LoVo (cell line): Measurements from ENCODE around the gene LRRC51.
"Not testable (repeated sequence)": the region's sequence is repeated elsewhere in the genome, so short reads cannot be mapped to it uniquely, and the experiment has no call there.

Source experiments
- DNase-seq: peaks from one replicate; pipeline ENCODE4 v3.0.0-alpha.2; 2016; ENCODE audit warnings: low spot score

LRRC51 gene

GRCh38 chr11:72111300-72112142 is 30.9 kb downstream of the LRRC51 start:
- DNase-seq, result no peak

- peak; percentile 98 for DNase-seq
These were observed 31.7 kb downstream of the LRRC51 start, which contains the start of gene ANAPC15 for GRCh38 chr11:72112143-72112977. TSS of gene ANAPC15 (minus strand) at chr11:72112695. CDS start at chr11:72111276, 1,419 bp downstream.

GRCh38 chr11:72112978-72113808 is 32.5 kb downstream of the LRRC51 start:
- DNase-seq, result no peak

GRCh38 chr11:72114570-72114969 is 33.9 kb downstream of the LRRC51 start:
- no peak for DNase-seq

GRCh38 chr11:72116019-72116755 is 35.5 kb downstream of the LRRC51 start:
- DNase-seq, result no peak

DNA sequence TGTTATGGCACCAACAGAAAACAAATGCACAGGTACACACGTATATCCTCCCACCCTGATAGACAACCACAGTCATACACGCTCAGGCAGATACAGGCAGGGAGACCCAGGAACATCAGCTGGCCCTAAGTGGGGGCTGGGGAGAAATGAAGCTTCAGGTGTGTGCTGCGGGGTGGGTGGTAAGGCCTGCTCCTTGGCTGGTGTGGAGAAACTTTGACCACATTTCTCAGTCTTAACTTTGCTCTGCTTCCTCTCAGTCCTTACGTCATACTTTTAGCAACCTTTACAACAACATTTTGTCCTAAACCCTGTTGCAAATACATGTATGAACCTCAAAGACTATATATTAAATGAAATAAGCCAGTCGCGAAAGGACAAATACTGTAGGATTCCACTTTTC is 38.5 kb downstream of the LRRC51 start:
- DNase-seq, result no peak

DNA sequence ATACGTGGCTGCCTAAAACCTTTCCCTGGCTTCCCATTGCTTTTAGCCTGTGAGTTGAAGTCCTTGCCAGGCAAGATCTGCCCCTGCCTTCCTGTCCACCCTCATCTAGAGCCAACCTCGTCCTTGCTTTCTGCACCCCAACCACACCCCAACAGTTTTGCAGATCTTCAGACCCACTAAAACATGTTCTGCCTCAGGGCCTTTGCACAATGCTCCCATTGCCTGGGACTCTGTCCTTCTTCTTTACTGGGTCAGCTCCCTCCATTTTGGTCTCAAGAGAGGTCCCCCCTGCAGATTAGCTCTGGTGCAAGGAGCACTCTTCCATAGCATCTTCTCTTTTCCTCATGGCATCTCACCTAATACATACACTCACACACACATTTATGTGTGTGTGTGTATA is 40.3 kb downstream of the LRRC51 start:
- no peak for DNase-seq

GRCh38 chr11:72122607-72123006 is 42.0 kb downstream of the LRRC51 start:
- no peak for DNase-seq

DNA sequence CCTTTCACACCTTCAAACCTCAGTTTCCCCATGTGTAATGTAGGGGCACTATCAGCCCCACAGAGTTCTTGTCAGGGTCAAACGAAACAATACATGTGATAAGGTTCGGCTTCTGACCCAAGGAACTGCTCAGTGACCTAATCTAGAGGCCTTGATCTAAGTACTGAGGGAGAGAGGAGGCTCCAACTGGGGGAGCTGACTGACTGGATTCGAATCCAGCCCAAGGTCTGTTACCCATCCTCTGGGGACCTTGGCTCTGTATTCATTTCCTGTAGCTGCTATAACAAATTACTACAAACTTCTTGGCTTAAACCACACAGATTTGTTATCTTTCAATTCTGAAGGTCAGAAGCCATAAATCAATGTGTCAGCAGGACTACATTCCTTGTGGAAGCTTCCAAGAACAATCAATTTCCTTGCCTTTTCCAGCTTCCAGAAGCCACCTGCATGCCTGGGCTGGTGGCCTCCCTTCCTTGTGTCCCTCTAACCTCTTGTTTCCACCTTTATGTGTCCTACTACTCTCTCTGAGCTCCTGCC is 42.5 kb downstream of the LRRC51 start:
- no peak for DNase-seq

DNA sequence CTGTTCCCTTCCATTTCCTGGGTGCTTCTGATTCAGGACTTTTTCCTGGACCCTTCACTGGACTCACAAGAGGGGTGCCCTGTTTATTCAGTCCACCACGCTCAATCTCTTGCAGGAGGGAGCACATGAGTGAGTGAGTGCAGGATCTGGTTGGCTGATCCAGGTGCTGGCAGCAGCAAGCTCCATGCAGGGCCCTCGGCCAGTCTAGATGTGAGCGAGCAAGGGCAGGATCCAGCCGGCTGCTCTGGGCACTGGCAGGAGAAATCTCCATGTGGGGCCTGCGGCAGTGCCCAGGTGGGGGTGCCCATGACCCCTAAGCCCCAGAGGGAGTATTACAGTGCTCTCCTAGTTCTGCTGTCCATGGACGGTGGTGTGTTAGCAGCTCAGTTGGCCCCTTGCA is 43.4 kb downstream of the LRRC51 start:
- no peak for DNase-seq

GRCh38 chr11:72125956-72126355 is 45.3 kb downstream of the LRRC51 start:
- DNase-seq, result no peak

DNA sequence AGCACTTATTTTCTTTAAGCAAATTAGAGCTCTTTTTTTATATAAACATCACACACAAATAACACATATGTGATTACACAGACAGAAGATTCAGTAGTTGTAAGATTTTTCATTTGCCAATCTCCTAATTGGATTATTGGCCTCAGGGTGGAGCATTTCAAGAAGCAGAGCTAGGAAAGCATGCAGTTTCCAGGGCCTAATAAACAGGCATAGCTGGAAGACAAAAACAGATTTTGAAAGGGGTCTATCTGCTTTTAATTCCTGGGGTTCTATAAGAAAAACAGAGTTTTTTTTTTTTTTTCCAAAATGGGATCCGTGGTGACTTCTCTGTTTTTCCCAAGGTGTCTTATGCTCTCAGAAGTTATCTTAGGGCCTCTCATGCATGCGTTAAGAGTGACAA is 47.3 kb downstream of the LRRC51 start:
- DNase-seq, result no peak

- DNase-seq, result no peak
These were observed 48.7 kb downstream of the LRRC51 start for GRCh38 chr11:72129381-72129780.

- DNase-seq, result no peak
These were observed 52.0 kb downstream of the LRRC51 start for GRCh38 chr11:72132646-72133045.

DNA sequence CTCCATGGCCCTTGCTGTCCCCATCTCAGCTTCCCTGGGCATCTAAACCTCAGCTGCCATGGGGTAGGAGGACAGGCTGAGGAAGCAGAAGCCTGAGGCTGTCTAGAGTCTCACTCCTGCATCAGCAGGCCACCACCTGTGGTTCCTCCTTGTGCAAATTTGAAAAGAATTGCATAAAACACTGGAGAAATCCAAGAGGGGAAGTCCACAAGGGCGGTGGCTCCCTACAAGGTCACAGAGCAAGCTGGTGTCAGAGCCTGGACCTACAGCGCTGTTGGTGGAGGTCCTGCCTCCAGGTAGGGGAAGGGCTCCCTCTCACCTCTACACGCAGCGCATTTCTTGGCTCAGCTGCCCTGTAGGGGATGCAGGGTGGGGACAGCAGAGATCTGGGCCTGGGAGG is 54.8 kb downstream of the LRRC51 start, which contains the start of gene FOLR3:
FOLR3 (plus strand) TSS at position 253 of the 400 bp plus-strand sequence. CDS start 228 bp downstream, outside the sequence.
- DNase-seq, result not testable (repeated sequence)

DNA sequence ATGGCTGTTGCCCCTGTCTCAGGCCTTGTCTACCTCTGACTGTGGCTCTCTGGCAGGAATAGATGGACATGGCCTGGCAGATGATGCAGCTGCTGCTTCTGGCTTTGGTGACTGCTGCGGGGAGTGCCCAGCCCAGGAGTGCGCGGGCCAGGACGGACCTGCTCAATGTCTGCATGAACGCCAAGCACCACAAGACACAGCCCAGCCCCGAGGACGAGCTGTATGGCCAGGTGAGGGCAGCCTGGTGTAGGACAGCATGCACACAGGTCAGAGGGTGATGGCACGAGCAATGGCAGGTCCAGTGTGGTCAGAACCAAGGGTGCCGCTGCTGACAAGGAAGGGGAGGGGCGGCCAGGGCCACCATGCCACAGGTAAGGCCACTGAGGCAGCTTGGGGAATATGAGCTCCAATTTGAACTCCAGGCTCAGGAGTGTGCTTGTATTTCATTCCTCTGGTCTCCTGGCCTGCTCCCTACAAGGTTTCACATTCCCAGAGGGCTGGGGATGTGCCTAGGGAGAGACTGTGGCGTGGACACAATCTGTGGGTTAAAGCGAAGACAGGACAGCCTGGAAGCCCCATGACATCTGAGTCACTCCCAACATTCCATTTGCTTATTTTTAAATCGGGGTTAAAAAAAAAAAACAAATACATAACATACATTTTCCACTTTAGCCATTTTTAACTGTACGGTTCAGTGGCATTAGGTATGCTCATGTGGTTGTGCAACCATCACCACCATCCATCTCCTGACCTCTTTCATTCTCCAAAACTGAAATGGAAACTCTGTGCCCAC is 55.4 kb downstream of the LRRC51 start:
- no peak for DNase-seq

DNA sequence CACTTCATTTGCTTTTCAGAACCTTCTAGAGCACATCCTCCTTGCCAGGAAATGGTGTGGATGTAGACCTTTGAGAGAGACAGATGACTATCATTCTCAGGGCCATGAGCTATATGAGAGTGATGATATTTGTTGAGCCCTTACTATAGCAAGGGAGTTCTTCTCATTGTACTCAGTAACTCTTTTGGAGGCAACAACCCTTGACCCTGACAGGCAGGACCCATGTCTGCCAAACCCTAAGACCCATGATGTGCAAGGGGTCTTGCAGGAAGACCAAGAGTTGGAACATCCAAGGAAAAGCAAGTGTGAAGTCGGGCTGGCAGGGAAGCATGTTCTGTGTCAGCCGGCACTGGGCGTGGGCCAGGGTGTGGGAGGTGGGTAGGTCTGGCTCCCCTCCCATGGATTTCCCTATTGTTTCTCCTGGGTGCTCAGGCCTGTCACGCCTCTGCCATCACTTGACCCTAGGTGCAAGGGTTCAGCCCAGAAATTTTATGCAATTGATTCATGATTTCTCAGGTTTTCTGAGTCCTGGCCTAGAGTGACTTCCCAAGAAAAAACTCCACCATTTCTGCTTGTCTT is 56.1 kb downstream of the LRRC51 start:
- DNase-seq, result no peak

DNA sequence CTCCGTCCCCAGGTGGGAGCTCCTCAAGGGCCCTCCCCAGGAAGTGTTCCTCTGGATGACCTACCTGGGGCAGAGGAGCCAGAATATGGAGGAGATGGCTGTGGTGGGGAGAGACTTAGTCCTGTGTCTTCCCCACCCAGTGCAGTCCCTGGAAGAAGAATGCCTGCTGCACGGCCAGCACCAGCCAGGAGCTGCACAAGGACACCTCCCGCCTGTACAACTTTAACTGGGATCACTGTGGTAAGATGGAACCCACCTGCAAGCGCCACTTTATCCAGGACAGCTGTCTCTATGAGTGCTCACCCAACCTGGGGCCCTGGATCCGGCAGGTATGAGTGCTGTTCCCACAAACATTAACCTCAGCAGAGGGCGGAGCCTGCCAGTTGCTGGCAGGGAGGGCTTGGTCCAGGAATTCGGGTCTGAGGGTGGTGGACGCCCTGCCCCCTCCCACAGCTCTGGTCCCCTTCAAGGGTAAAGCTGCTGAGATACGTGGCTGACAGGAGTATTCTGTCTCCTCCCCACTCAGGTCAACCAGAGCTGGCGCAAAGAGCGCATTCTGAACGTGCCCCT is 58.3 kb downstream of the LRRC51 start:
- DNase-seq, result no peak

DNA sequence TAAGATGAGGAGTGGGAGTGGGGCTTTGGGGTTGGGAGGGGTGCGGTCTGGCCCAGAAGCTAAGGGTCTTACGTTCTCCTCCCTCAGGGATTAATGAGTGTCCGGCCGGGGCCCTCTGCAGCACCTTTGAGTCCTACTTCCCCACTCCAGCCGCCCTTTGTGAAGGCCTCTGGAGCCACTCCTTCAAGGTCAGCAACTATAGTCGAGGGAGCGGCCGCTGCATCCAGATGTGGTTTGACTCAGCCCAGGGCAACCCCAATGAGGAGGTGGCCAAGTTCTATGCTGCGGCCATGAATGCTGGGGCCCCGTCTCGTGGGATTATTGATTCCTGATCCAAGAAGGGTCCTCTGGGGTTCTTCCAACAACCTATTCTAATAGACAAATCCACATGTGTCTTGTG is 58.9 kb downstream of the LRRC51 start:
- no peak for DNase-seq
